AG20443 (cell line): Measurements from ENCODE around the gene ARHGAP44.

Experiments used
- DNase-seq: peaks from one replicate; pipeline ENCODE4 v3.0.0; 2012; ENCODE audit warnings: low spot score, mixed read lengths

The ARHGAP44 gene

DNA sequence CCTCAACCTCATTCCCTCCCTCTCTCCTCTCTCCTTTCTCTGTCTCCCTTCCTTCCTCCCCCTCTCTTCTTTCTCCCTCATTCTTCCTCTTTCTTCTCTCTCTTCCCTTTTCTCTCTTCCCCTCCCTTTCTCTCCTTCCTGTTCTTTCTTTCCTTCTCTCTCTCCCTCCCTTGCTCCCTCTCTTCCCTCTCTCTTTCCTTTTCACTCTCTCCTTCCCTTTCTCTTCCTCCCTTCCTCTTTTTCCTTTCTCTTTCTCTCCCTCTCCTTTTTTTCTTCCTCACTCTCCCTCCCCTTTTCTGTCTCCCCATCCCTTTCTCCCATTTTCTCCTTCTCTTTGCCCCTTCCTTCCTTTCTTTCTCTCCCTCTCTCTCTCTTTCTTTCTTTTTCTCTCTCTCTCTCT lies 236.4 kb downstream of the ARHGAP44 start:
- DNase-seq, result no peak

DNA sequence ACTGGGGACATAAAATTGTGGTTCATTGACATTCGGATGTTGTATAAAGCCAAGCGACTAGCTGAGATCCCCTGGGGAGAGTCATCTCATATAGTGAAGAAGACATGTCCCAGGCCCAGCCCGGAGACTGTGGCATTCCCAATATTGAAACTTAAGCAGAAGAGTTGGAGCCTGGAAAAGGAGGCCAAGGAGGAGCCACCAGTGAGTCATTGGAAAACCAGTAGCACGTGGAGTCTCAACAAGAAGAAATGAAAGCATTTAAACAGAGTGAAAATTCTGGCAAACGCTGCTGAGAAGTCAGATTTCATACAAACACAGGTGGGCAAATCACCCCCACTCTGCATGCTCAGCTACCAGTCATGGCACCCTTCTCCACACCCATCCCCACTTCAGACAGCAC lies 237.9 kb downstream of the ARHGAP44 start:
- peak; percentile 35 for DNase-seq

DNA sequence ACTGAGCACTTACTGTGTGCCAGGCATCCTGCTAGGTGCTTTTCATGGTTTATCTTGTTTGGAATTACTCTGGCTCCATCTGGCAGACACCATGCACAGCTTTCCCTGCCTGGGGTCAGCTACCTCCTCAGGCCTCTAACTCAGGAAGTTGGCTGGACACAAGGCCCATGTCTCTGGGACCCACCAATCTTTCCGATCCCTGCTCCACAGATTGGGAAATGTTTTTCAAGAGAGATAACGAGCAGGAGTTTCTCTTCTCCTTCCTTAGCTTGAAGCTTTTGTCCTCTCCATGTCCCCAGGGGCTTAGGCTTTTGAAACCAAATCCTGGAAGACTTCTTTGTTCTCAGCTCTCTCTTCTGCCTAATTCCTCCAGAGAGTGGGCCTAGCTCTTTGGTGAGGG lies 240.0 kb downstream of the ARHGAP44 start:
- DNase-seq, result no peak

DNA sequence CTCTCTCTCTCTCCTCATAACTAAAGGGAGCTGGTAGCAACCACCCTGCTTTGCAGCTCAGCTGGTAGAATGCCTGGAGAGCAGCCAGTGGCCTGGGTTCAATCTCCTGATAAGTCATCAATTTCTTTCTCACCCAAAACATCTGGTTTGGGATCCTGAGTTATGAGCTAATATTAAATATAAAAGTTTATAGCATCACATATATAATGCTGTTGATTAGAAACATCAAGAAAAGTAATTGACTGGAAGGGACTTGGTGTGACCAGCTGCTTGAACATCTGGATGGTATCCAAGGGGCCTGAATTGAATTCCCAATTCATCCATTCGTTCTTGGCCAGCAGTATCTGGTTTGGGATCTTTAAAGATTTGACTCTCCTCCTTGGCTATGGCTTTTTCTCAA lies 240.8 kb downstream of the ARHGAP44 start:
- no peak for DNase-seq

DNA sequence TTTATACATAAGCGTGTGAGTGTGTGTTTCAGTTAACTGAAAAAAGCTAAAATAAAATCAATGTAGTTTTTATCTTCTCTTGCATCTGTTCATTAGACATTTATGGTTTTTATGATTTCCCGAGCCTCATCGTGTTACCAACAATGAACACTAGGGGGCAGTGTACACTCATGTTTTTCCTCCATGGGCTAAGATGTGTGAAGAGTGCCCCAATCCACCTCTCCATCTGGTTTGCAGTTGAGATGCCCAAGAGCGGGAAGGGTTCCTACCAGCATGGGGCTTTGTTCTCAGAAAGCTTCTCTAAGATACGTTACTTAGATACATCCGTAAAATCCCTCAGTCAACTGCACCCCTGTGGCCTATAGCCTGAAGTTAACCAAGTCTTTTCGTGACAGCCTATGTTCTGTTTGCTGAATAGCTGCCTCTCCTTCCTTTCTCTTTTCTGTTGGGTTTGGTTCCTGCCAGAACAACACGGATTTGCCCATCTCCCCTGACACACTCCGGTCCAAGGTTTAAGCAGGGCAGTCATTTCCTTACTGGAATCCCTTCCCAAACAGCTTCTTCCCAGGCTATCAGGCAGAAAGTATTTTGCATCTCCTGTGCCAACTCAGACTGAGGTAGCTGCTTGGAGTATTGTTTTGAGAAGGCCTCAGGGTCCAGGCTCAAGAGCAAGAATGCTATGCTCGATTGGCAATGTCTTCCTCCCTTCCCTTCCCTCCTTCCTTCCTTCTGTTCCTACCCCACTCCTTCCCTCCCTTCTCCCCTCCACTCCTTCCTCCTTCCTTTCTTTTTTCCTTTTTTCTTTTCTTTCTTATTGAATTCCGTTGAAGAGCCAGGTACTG lies 241.4 kb downstream of the ARHGAP44 start:
- peak; percentile 77 for DNase-seq

DNA sequence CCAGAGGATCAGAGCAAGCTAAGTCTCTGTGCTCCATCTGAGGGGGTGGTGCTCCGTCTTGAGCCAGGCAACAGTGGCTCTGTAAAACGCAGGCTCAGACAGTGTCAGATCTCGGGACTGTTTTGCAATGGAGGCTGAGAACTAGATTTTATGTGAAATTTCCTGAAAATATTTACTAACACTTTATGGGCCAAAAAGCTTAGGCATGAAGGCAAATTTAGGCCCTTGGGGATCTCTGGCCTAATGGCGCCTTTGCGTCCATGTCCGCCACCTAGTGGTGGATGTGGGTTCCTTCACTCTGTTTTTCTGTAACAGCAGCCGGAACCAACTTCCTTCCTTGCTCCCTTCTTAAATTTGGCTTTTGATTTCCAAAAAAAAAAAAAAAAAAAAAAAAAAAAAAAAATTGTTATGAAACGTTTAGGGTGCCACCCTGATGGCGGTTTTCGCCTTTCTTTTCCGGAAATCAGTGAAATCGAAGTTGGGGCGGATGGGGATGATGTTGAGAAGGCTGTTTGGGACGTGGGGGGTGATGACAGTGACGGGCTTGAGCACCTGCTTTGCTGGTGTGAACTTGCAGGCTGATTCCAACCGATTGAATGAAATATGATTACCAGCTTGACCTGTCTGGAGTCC lies 242.5 kb downstream of the ARHGAP44 start:
- peak; percentile 78 for DNase-seq

DNA sequence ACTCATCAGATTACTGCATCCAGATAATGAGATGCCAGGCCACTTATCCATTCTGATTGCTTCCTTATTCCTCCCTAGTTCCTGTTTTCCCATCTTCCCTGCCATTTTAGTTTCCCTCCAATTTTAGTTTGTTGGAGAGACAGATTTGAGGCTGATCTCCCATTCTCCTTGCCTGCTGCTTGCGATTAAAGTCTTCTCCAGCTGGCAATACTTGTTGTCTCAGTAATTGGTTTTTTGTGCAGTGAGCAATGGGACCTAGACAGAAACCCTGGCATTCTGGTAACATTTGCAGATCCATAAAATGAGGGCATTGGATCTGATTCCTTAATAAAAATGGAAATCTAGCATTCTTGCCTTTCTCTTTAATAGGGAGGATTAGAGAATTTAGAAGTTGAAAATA lies 246.1 kb downstream of the ARHGAP44 start:
- DNase-seq, result no peak

DNA sequence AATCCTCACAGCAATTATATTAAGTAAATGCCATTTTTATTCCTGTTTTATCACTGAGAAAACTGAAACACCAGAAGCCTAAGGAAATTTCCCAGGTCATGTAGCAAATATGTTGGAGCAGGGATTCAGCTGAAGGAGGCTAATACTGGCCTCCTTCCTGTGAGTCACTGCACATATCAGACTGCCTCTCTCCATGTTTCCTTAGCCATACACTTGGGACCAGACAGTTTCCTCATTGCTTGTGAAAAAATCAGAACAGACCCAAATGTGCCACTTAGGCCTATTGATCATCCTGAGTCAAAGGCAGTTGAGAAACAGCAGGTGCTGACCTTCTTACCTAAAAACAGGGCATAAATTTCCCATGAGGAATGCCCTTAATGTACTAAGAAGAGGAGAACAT lies 247.5 kb downstream of the ARHGAP44 start:
- DNase-seq, result no peak

DNA sequence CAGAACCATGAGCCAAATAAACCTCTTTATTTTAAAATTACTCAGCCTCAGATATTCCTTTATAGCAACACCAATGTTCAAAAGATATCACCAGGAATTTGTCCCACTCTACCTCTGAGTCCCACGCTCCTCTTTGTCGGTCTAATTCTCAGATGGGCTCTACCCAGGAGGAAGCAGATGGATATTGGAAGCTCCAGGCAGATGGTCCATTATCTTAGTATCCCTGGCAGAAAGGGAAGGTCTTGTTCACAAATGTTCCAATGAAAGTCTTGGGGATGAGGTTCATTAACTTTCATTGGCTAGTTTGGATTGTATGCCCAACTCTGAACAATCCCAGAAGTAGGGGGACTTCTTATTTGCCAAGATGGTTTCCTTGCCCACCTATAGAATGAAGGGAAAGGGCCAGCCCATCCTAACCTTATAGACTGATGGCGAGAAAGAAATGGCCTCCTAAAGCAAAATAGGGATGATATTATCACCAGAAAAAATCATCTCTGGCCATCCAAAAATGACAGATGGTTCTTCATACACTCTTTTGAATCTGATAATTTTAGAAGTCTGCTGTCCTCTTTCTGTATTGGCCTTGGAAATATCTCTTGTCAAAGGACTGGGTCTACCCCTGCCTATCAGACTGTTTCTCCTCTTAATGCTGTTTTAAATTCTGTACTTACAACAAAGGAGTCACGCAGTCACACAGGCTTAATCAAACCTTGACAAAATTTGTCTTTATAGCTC lies 249.8 kb downstream of the ARHGAP44 start:
- no peak for DNase-seq
